Cardiac muscle cell (in vitro differentiated cells and primary cell): ENCODE measurements around the gene DES. TPM values are rescaled to one million over a fixed set of nuclear protein-coding genes. Genes with fewer than 3 reads are reported as not detected.

ENCODE experiments used
- DNase-seq, 2 donors: peaks; one replicate each; pipeline versions ENCODE4 v3.0.0 to v3.0.0-alpha.2; 2010 to 2017; ENCODE audit warnings: low read depth in 1 of 2, low spot score in 1 of 2
- H3K27ac ChIP-seq: fragments of 200-600 bp; sonication (generic); 2 replicates; pipeline ENCODE4 v1.5.1; 2016
- H3K27me3 ChIP-seq: fragments of 200-600 bp; sonication (generic); 2 replicates; pipeline ENCODE4 v1.6.0; 2016; ENCODE audit warnings: control low read depth
- H3K36me3 ChIP-seq: fragments of 200-600 bp; sonication (generic); 2 replicates; pipeline ENCODE4 v1.5.1; 2016; ENCODE audit warnings: control low read depth
- H3K4me1 ChIP-seq: fragments of 200-600 bp; sonication (generic); 2 replicates; pipeline ENCODE4 v1.8.1; 2017; ENCODE audit warnings: low read depth, mild to moderate bottlenecking, mixed run types
- H3K4me3 ChIP-seq: fragments of 200-600 bp; sonication (generic); 2 replicates; pipeline ENCODE4 v1.5.1; 2016; ENCODE audit warnings: mild to moderate bottlenecking
- H3K9me3 ChIP-seq: fragments of 200-600 bp; sonication (generic); 2 replicates; pipeline ENCODE4 v1.5.1; 2017; ENCODE audit warnings: low read depth, mild to moderate bottlenecking, control low read depth
- polyA plus RNA-seq: library from polyadenylated mRNA; unstranded; fragments of >200 nt; fragmentation: Nextera tagmentation; extraction: Ambion mirVana; gene quantifications from 2 replicates; pipeline ENCODE4 v1.2.1, GENCODE V29; 2016
- total RNA-seq: library from RNA; depleted of rRNA; stranded (reverse); fragments of >200 nt; gene quantifications from 2 replicates; pipeline ENCODE4 v1.2.3, GENCODE V29; 2016
- TF ChIP-seq, protein P1 (sequence below): IDR thresholded peaks from 2 replicates; pipeline ENCODE4 v1.5.1; 2012; ENCODE audit warnings: low read depth, mild to moderate bottlenecking, low read length

The DES gene
- total and polyA plus RNA-seq, 2 experiments from 2014 or later = 17.5 to 47.0 TPM

DNA sequence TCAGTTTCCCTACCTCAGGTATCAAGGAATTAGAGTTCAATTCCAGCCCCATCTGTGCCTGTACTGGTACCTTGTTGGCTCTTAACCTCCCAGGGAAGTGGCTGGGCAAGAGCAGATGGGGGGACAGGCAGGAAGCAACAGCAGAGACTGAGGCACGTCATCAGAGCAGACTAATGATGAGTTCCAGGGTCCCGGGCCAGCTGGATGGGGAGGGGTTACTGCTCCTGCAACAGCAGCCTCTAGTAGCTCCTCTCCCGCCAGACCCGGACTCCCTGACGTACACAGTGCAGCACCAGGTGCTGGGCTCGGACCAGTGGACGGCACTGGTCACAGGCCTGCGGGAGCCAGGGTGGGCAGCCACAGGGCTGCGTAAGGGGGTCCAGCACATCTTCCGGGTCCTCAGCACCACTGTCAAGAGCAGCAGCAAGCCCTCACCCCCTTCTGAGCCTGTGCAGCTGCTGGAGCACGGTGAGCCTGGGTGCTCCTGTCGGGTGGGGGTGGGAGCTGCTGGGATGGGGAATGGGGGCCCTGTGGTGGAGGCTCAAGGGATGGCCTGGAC lies 54.5 kb downstream of the DES start:
- Histone ChIP-seq H3K27me3 (no peaks in the 10 kb centered on the region), H3K27ac (no peak overlapping the region), H3K9me3 (no peaks in the 10 kb centered on the region), H3K4me1 (peaks cover 39% of the 10 kb centered on the region), H3K4me3 (no peak overlapping the region), H3K36me3 (peaks cover 26% of the 10 kb centered on the region)
- DNase-seq = no peak
- TF ChIP-seq, protein P1, sequence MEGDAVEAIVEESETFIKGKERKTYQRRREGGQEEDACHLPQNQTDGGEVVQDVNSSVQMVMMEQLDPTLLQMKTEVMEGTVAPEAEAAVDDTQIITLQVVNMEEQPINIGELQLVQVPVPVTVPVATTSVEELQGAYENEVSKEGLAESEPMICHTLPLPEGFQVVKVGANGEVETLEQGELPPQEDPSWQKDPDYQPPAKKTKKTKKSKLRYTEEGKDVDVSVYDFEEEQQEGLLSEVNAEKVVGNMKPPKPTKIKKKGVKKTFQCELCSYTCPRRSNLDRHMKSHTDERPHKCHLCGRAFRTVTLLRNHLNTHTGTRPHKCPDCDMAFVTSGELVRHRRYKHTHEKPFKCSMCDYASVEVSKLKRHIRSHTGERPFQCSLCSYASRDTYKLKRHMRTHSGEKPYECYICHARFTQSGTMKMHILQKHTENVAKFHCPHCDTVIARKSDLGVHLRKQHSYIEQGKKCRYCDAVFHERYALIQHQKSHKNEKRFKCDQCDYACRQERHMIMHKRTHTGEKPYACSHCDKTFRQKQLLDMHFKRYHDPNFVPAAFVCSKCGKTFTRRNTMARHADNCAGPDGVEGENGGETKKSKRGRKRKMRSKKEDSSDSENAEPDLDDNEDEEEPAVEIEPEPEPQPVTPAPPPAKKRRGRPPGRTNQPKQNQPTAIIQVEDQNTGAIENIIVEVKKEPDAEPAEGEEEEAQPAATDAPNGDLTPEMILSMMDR = no peak

GRCh38 chr2:219473511-219473910 lies 55.3 kb downstream of the DES start:
- H3K27me3 ChIP-seq = no peaks in the 10 kb centered on the region
- no peak overlapping the region for H3K4me3 ChIP-seq
- H3K27ac ChIP-seq = peak overlapping the region; percentile 61
- DNase-seq = no peak
- H3K9me3 ChIP-seq = no peaks in the 10 kb centered on the region
- peaks cover 39% of the 10 kb centered on the region for H3K4me1 ChIP-seq
- peaks cover 32% of the 10 kb centered on the region for H3K36me3 ChIP-seq
- TF ChIP-seq, protein P1 = no peak

DNA sequence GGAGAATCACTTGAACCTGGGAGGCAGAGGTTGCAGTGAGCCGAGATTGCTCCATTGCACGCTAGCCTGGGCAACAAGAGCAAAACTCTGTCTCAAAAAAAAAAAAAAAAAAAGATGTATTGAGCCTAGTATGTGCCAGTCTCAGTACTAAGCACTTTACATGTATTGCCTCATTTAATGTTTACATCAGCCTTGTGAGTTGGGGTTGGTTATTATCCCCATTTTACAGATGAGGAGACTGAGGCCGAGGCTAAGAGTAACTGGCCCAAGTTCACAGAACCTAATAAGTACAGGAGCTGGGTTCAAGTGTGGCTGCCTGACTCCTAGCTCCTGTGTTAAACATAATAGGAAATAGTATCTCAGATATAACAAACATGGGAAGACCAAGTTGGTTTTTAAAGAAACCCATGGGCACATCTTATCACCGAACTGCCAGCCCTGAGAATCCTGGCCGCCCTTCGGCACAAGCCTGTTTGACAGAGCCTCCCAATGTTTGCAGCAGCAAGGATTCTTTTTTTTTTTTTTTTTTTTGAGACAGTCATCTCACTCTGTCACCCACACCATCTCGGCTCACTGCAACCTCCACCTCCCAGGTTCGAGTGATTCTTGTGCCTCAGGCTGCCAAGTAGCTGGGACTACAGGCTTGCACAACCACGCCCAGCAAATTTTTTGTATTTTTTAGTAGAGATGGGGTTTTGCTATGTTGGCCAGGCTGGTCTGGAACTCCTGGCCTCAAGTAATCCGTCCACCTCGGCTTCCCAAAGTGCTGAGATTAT lies 56.3 kb downstream of the DES start:
- no peak overlapping the region for H3K4me3 ChIP-seq
- peaks cover 31% of the 10 kb centered on the region for H3K36me3 ChIP-seq
- H3K27ac ChIP-seq = peak overlapping the region; percentile 62
- no peaks in the 10 kb centered on the region for H3K9me3 ChIP-seq
- no peak for DNase-seq
- TF ChIP-seq, protein P1 = no peak
- H3K4me1 ChIP-seq = peaks cover 39% of the 10 kb centered on the region
- H3K27me3 ChIP-seq = no peaks in the 10 kb centered on the region

GRCh38 chr2:219475278-219475677 lies 57.1 kb downstream of the DES start:
- H3K27ac ChIP-seq = peak overlapping the region; percentile 62
- TF ChIP-seq, protein P1 = no peak
- DNase-seq = peak in 1 of 2 donors; percentile 83
- H3K4me3 ChIP-seq = no peak overlapping the region
- no peaks in the 10 kb centered on the region for H3K27me3 ChIP-seq
- peaks cover 31% of the 10 kb centered on the region for H3K36me3 ChIP-seq
- peaks cover 31% of the 10 kb centered on the region for H3K4me1 ChIP-seq
- no peaks in the 10 kb centered on the region for H3K9me3 ChIP-seq

- Histone ChIP-seq H3K27ac (peak overlapping the region; percentile 62), H3K4me3 (no peak overlapping the region), H3K4me1 (peaks cover 24% of the 10 kb centered on the region), H3K36me3 (peaks cover 33% of the 10 kb centered on the region), H3K27me3 (no peaks in the 10 kb centered on the region), H3K9me3 (no peaks in the 10 kb centered on the region)
- TF ChIP-seq, protein P1 = peak; percentile 95
- peak; percentile 72 to 87 for DNase-seq
Measured at GRCh38 chr2:219475697-219476651, 57.8 kb downstream of the DES start.
